H9 (cell line): ENCODE measurements around the gene SP3. TPM values are rescaled to one million over a fixed set of nuclear protein-coding genes. Genes with fewer than 3 reads are reported as not detected.

ENCODE experiments used
- DNase-seq: peaks from one replicate; pipeline ENCODE4 v3.0.0-alpha.2; 2017
- H2AFZ ChIP-seq: one replicate; pipeline ENCODE4 v1.6.1; 2013; ENCODE audit warnings: mild to moderate bottlenecking, low read length, control low read depth, moderate library complexity
- H2AK5ac ChIP-seq: 2 replicates; pipeline ENCODE4 v1.6.1; 2013; ENCODE audit warnings: low read length, control low read depth, mixed read lengths; ENCODE audit not compliant: insufficient read length
- H2BK120ac ChIP-seq: one replicate; pipeline ENCODE4 v1.6.1; 2013; ENCODE audit warnings: low read depth, mild to moderate bottlenecking, low read length, control low read depth, inconsistent platforms; ENCODE audit not compliant: poor library complexity, severe bottlenecking
- H2BK12ac ChIP-seq: 2 replicates; pipeline ENCODE4 v1.6.1; 2013; ENCODE audit warnings: low read length, control low read depth, mixed read lengths, low read depth; ENCODE audit not compliant: insufficient read length
- H2BK15ac ChIP-seq: 2 replicates; pipeline ENCODE4 v1.6.1; 2013; ENCODE audit warnings: low read depth, low read length, control low read depth
- H2BK20ac ChIP-seq: one replicate; pipeline ENCODE4 v1.6.1; 2013; ENCODE audit warnings: low read depth, mild to moderate bottlenecking, low read length, control low read depth, inconsistent platforms; ENCODE audit not compliant: poor library complexity, severe bottlenecking
- H2BK5ac ChIP-seq: 2 replicates; pipeline ENCODE4 v1.6.1; 2013; ENCODE audit warnings: low read length, control low read depth, mixed read lengths; ENCODE audit not compliant: insufficient read length
- H3K14ac ChIP-seq: 2 replicates; pipeline ENCODE4 v1.6.1; 2013; ENCODE audit warnings: low read length, control low read depth; ENCODE audit not compliant: insufficient read depth
- H3K18ac ChIP-seq: 2 replicates; pipeline ENCODE4 v1.6.1; 2013; ENCODE audit warnings: low read depth, mild to moderate bottlenecking, mixed read lengths, low read length, control low read depth; ENCODE audit not compliant: insufficient read length
- H3K23ac ChIP-seq: 2 replicates; pipeline ENCODE4 v1.6.1; 2013; ENCODE audit warnings: low read length, control low read depth, mixed read lengths, low read depth; ENCODE audit not compliant: insufficient read length
- H3K23me2 ChIP-seq: 2 replicates; pipeline ENCODE4 v1.6.1; 2013; ENCODE audit warnings: low read depth, mild to moderate bottlenecking, mixed read lengths, low read length, control low read depth; ENCODE audit not compliant: insufficient read length, poor library complexity, severe bottlenecking
- H3K27ac ChIP-seq: 2 replicates; pipeline ENCODE4 v1.5.1; 2013; ENCODE audit warnings: low read length, control low read depth, mixed read lengths, low read depth; ENCODE audit not compliant: insufficient read length
- H3K27me3 ChIP-seq: 2 replicates; pipeline ENCODE4 v1.6.1; 2013; ENCODE audit warnings: low read length, control low read depth, inconsistent platforms; ENCODE audit not compliant: insufficient read depth
- H3K4ac ChIP-seq: 2 replicates; pipeline ENCODE4 v1.6.1; 2013; ENCODE audit warnings: low read depth, mild to moderate bottlenecking, control low read depth, inconsistent platforms, low read length, moderate library complexity
- H3K4me1 ChIP-seq: 2 replicates; pipeline ENCODE4 v1.6.1; 2013; ENCODE audit warnings: low read length, control low read depth, inconsistent platforms; ENCODE audit not compliant: insufficient read depth
- H3K4me2 ChIP-seq: 2 replicates; pipeline ENCODE4 v1.6.1; 2013; ENCODE audit warnings: low read length, control low read depth, mixed read lengths; ENCODE audit not compliant: insufficient read length, insufficient read depth
- H3K56ac ChIP-seq: 2 replicates; pipeline ENCODE4 v1.6.1; 2013; ENCODE audit warnings: low read depth, mild to moderate bottlenecking, mixed read lengths, low read length, control low read depth; ENCODE audit not compliant: insufficient read length
- H3K79me1 ChIP-seq: 2 replicates; pipeline ENCODE4 v1.6.1; 2013; ENCODE audit warnings: low read depth, mild to moderate bottlenecking, moderate library complexity, low read length, control low read depth, inconsistent platforms; ENCODE audit not compliant: insufficient read depth, poor library complexity, severe bottlenecking
- H3K79me2 ChIP-seq: 2 replicates; pipeline ENCODE4 v1.6.1; 2013; ENCODE audit warnings: low read length, control low read depth, inconsistent platforms; ENCODE audit not compliant: insufficient read depth
- H3K9ac ChIP-seq: 2 replicates; pipeline ENCODE4 v1.6.1; 2013; ENCODE audit warnings: low read length, control low read depth, mixed read lengths; ENCODE audit not compliant: insufficient read length; ENCODE audit errors: extremely low read depth
- H3K9me3 ChIP-seq: one replicate; pipeline ENCODE4 v1.6.1; 2013; ENCODE audit warnings: low read depth, low read length, inconsistent platforms; ENCODE audit not compliant: control insufficient read depth
- H3T11ph ChIP-seq: one replicate; pipeline ENCODE4 v1.6.1; 2013; ENCODE audit warnings: mild to moderate bottlenecking, low read length, control low read depth, inconsistent platforms
- H4K20me1 ChIP-seq: one replicate; pipeline ENCODE4 v1.6.1; 2013; ENCODE audit not compliant: control insufficient read depth, insufficient read length, insufficient read depth
- H4K5ac ChIP-seq: 2 replicates; pipeline ENCODE4 v1.6.1; 2013; ENCODE audit warnings: low read depth, mild to moderate bottlenecking, mixed read lengths, low read length, control low read depth; ENCODE audit not compliant: insufficient read length
- H4K8ac ChIP-seq: replicated peaks from 2 replicates; pipeline ENCODE4 v1.6.1; 2013; ENCODE audit warnings: low read length, control low read depth, mixed read lengths, low read depth; ENCODE audit not compliant: insufficient read length
- H4K91ac ChIP-seq: 2 replicates; pipeline ENCODE4 v1.6.1; 2013; ENCODE audit warnings: low read depth, mild to moderate bottlenecking, moderate library complexity, mixed read lengths, low read length, control low read depth; ENCODE audit not compliant: insufficient read length
- H3K27ac Mint-ChIP-seq, 3 experiments: 2 replicates in 2 of 3; 3 replicates in 1 of 3; pipeline ENCODE4 v1.8.0; 2020 to 2021; ENCODE audit warnings: mixed read lengths in 3 of 3, mild to moderate bottlenecking in 1 of 3, moderate library complexity in 1 of 3
- H3K27me3 Mint-ChIP-seq: 2 replicates; pipeline ENCODE4 v1.8.0; 2021; ENCODE audit warnings: low read depth, mild to moderate bottlenecking, moderate library complexity, mixed read lengths
- H3K36me3 Mint-ChIP-seq, 3 experiments: 2 replicates in 2 of 3; 3 replicates in 1 of 3; pipeline ENCODE4 v1.8.0; 2020 to 2021; ENCODE audit warnings: low read depth in 3 of 3, mixed read lengths in 3 of 3; ENCODE audit not compliant: insufficient read depth in 1 of 3
- H3K4me1 Mint-ChIP-seq, 2 experiments: 2 replicates each; pipeline ENCODE4 v1.8.0; 2020; ENCODE audit warnings: mixed read lengths in 2 of 2
- H3K4me3 Mint-ChIP-seq, 2 experiments: 2 replicates in 1 of 2; 3 replicates in 1 of 2; pipeline ENCODE4 v1.8.0; 2020 to 2021; ENCODE audit warnings: mild to moderate bottlenecking in 2 of 2, mixed read lengths in 2 of 2, moderate library complexity in 1 of 2
- H3K9me3 Mint-ChIP-seq, 2 experiments: 2 replicates in 1 of 2; 3 replicates in 1 of 2; pipeline ENCODE4 v1.8.0; 2020; ENCODE audit warnings: mild to moderate bottlenecking in 2 of 2, mixed read lengths in 2 of 2, moderate library complexity in 1 of 2
- WGBS: extraction: QIAGEN DNeasy Blood & Tissue Kit; methylation state at CpG from one replicate; pipeline ENCODE4 v1.1.7; 2013; ENCODE audit warnings: missing lambda C conversion rate, low lambda C conversion rate, mixed read lengths; ENCODE audit not compliant: insufficient read length; ENCODE audit errors: extremely low coverage; 5-methylcytosine and 5-hydroxymethylcytosine counted together
- total RNA-seq: library from RNA; stranded (reverse); gene quantifications from 2 replicates; pipeline ENCODE4 v1.2.1, GENCODE V29; 2021
- TF ChIP-seq, protein P1 (sequence below): fragments of 200-600 bp; sonication (generic); conservative IDR thresholded peaks from 3 replicates; pipeline ENCODE4 v1.8.0; 2021; ENCODE audit warnings: antibody characterized with exemption, mild to moderate bottlenecking

Gene SP3
- total RNA-seq, 1 experiment from 2014 or later, result 86.3 TPM

DNA sequence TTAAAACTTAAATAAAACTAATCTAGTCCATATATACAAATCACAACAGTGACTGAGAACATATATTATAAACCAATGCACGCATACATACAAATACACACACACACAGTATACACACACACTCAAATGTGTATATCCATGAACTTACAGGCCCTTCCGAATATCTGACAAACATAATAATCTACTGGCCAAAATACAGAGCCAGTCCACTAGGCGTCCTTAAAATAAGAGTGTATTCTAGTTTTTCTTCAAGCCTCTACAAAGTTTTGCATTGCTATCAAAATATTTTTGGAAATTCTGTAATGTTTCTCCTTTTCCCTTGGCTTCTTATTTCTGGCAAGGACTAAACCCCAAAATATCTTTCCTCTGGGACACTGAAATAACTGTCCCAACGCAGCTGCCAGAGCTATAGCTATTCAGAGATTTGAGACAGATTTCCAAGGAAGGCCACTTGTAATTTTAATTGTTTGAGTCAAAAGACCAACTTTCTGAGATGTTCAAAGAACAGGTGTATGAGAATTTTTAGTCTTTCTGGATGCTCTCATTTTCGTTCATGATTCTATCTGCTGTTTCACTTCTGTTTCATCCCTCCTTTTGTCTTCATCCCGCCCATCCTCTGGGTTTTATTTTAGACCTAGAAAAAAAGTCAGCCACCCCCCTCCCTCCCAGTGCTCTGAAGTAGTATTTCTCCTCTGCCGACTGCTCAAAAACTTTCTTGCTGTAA lies 24.1 kb upstream of the SP3 start:
- no peak overlapping the region for H3K56ac ChIP-seq
- no peak overlapping the region for H3K4ac ChIP-seq
- H3K4me1 ChIP-seq, result no peaks in the 10 kb centered on the region
- no peaks in the 10 kb centered on the region for H3K9me3 ChIP-seq
- H4K20me1 ChIP-seq, result no peaks in the 10 kb centered on the region
- TF ChIP-seq, protein P1, sequence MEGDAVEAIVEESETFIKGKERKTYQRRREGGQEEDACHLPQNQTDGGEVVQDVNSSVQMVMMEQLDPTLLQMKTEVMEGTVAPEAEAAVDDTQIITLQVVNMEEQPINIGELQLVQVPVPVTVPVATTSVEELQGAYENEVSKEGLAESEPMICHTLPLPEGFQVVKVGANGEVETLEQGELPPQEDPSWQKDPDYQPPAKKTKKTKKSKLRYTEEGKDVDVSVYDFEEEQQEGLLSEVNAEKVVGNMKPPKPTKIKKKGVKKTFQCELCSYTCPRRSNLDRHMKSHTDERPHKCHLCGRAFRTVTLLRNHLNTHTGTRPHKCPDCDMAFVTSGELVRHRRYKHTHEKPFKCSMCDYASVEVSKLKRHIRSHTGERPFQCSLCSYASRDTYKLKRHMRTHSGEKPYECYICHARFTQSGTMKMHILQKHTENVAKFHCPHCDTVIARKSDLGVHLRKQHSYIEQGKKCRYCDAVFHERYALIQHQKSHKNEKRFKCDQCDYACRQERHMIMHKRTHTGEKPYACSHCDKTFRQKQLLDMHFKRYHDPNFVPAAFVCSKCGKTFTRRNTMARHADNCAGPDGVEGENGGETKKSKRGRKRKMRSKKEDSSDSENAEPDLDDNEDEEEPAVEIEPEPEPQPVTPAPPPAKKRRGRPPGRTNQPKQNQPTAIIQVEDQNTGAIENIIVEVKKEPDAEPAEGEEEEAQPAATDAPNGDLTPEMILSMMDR, result no peak
- no peak overlapping the region for H2BK12ac ChIP-seq
- no CpG with 5 or more reads among the region's 7 CpGs for WGBS
- no peak overlapping the region for H2BK20ac ChIP-seq
- H3K23me2 ChIP-seq, result no peaks in the 10 kb centered on the region
- Mint-ChIP-seq H3K4me3 (no peak overlapping the region), H3K27me3 (no peaks in the 10 kb centered on the region), H3K9me3 (no peaks in the 10 kb centered on the region), H3K4me1 (peaks cover 0 to 3% of the 10 kb centered on the region in 2 experiments; a peak in 1 of 4 replicates), H3K36me3 (no peaks in the 10 kb centered on the region), H3K27ac (no peak overlapping the region; a peak in 1 of 7 replicates)
- H3T11ph ChIP-seq, result no peak overlapping the region
- no peak overlapping the region for H2BK15ac ChIP-seq
- DNase-seq, result no peak
- no peak overlapping the region for H3K18ac ChIP-seq
- H2AK5ac ChIP-seq, result no peak overlapping the region
- no peak overlapping the region for H2BK5ac ChIP-seq
- no peak overlapping the region for H4K91ac ChIP-seq
- H2BK120ac ChIP-seq, result no peak overlapping the region
- no peak overlapping the region for H4K8ac ChIP-seq
- H3K23ac ChIP-seq, result no peak overlapping the region
- H4K5ac ChIP-seq, result no peak overlapping the region
- H3K14ac ChIP-seq, result no peak overlapping the region
- H3K9ac ChIP-seq, result no peak overlapping the region
- no peaks in the 10 kb centered on the region for H3K79me1 ChIP-seq
- H3K27me3 ChIP-seq, result no peaks in the 10 kb centered on the region
- H2AFZ ChIP-seq, result no peak overlapping the region
- H3K79me2 ChIP-seq, result no peaks in the 10 kb centered on the region
- no peak overlapping the region for H3K4me2 ChIP-seq
- no peak overlapping the region for H3K27ac ChIP-seq
